PC-3 (cell line): ENCODE measurements around the gene REXO1.

ENCODE experiments used
- EZH2phosphoT487 ChIP-seq: fragments of 300-600 bp; sonication (generic); IDR thresholded peaks from 2 replicates; pipeline ENCODE4 v1.6.1; 2018; ENCODE audit warnings: mild to moderate bottlenecking, antibody characterized with exemption, low read length, borderline replicate concordance
- TF ChIP-seq, protein P1 (sequence below): fragments of 300-600 bp; sonication (generic); conservative IDR thresholded peaks from 2 replicates; pipeline ENCODE4 v1.5.1; 2017; ENCODE audit warnings: antibody characterized with exemption, low read depth, mild to moderate bottlenecking, low read length

GRCh38 chr19:1896508-1896907 is 48.2 kb upstream of the REXO1 start:
- TF ChIP-seq, protein P1, sequence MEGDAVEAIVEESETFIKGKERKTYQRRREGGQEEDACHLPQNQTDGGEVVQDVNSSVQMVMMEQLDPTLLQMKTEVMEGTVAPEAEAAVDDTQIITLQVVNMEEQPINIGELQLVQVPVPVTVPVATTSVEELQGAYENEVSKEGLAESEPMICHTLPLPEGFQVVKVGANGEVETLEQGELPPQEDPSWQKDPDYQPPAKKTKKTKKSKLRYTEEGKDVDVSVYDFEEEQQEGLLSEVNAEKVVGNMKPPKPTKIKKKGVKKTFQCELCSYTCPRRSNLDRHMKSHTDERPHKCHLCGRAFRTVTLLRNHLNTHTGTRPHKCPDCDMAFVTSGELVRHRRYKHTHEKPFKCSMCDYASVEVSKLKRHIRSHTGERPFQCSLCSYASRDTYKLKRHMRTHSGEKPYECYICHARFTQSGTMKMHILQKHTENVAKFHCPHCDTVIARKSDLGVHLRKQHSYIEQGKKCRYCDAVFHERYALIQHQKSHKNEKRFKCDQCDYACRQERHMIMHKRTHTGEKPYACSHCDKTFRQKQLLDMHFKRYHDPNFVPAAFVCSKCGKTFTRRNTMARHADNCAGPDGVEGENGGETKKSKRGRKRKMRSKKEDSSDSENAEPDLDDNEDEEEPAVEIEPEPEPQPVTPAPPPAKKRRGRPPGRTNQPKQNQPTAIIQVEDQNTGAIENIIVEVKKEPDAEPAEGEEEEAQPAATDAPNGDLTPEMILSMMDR, result no peak
- TF ChIP-seq EZH2phosphoT487, result no peak
